Neural cell (in vitro differentiated cells): ENCODE data around the gene SH3BGR. TPM values are rescaled to one million over a fixed set of nuclear protein-coding genes. Genes with fewer than 3 reads are reported as not detected.

Experiments
- H2AFZ ChIP-seq: fragments of 200-600, 300-800 bp; sonication (generic), shearing (Covaris generic); 2 replicates; pipeline ENCODE4 v1.6.0; 2014; ENCODE audit warnings: low read depth, mild to moderate bottlenecking, antibody characterized with exemption, low read length, moderate library complexity
- H3F3A ChIP-seq: fragments of 200-600 bp; shearing (Covaris generic); 2 replicates; pipeline ENCODE4 v1.6.1; 2016; ENCODE audit warnings: mild to moderate bottlenecking, moderate library complexity, mixed read lengths, antibody characterized with exemption, low read length; ENCODE audit not compliant: insufficient read depth, poor library complexity, severe bottlenecking
- H3K27ac ChIP-seq: fragments of 200-600, 300-800 bp; sonication (generic), shearing (Covaris generic); 2 replicates; pipeline ENCODE4 v1.5.1; 2014; ENCODE audit warnings: mild to moderate bottlenecking, low read length, moderate library complexity
- H3K27me3 ChIP-seq: fragments of 300-800, 200-600 bp; sonication (generic), shearing (Covaris generic); 2 replicates; pipeline ENCODE4 v1.6.0; 2014; ENCODE audit warnings: mild to moderate bottlenecking, low read depth, low read length, moderate library complexity; ENCODE audit not compliant: insufficient read depth
- H3K36me3 ChIP-seq: fragments of 300-800, 200-600 bp; sonication (generic), shearing (Covaris generic); 2 replicates; pipeline ENCODE4 v1.5.1; 2014; ENCODE audit warnings: mild to moderate bottlenecking, antibody characterized with exemption, low read length, moderate library complexity; ENCODE audit not compliant: insufficient read depth
- H3K4me2 ChIP-seq: fragments of 300-800, 200-600 bp; sonication (generic), shearing (Covaris generic); 2 replicates; pipeline ENCODE4 v1.6.0; 2014; ENCODE audit warnings: mild to moderate bottlenecking, low read length
- H3K4me3 ChIP-seq: fragments of 300-800, 200-600 bp; sonication (generic), shearing (Covaris generic); 2 replicates; pipeline ENCODE4 v1.5.1; 2014; ENCODE audit warnings: mild to moderate bottlenecking, low read length, moderate library complexity
- H3K79me2 ChIP-seq: fragments of 200-600 bp; shearing (Covaris generic); replicated peaks from 2 replicates; pipeline ENCODE4 v1.6.0; 2014; ENCODE audit warnings: mild to moderate bottlenecking, low read length, moderate library complexity; ENCODE audit not compliant: insufficient read depth
- H3K9ac ChIP-seq: fragments of 300-800, 200-600 bp; sonication (generic), shearing (Covaris generic); 2 replicates; pipeline ENCODE4 v1.6.1; 2016; ENCODE audit warnings: mild to moderate bottlenecking, low read length, mixed read lengths
- H3K9me2 ChIP-seq: fragments of 200-600 bp; shearing (Covaris generic); 2 replicates; pipeline ENCODE4 v1.6.1; 2016; ENCODE audit warnings: mild to moderate bottlenecking, low read length, mixed read lengths; ENCODE audit not compliant: insufficient read depth
- H3K9me3 ChIP-seq: fragments of 200-600, 300-800 bp; sonication (generic), shearing (Covaris generic); 2 replicates; pipeline ENCODE4 v1.6.1; 2016; ENCODE audit warnings: mild to moderate bottlenecking, mixed run types, low read length, moderate library complexity, mixed read lengths
- H4K20me1 ChIP-seq: fragments of 200-600 bp; shearing (Covaris generic); 2 replicates; pipeline ENCODE4 v1.6.1; 2016; ENCODE audit warnings: mild to moderate bottlenecking, mixed run types; ENCODE audit not compliant: insufficient read depth
- CTCF ChIP-seq: fragments of 450-650 bp; IDR thresholded peaks from 2 replicates; pipeline ENCODE4 v1.5.1; 2014; ENCODE audit warnings: antibody characterized with exemption, mild to moderate bottlenecking, moderate library complexity; ENCODE audit not compliant: poor library complexity, severe bottlenecking
- EP300 ChIP-seq: fragments of 450-650 bp; conservative IDR thresholded peaks from 2 replicates; pipeline ENCODE4 v1.6.1; 2014; ENCODE audit warnings: antibody characterized with exemption, mild to moderate bottlenecking, moderate library complexity; ENCODE audit not compliant: poor library complexity, severe bottlenecking
- EZH2 ChIP-seq: fragments of 200-600, 300-800 bp; shearing (Covaris generic), sonication (generic); IDR thresholded peaks from 2 replicates; pipeline ENCODE4 v1.6.1; 2014; ENCODE audit warnings: antibody characterized with exemption, low read length, borderline replicate concordance, mild to moderate bottlenecking; ENCODE audit not compliant: insufficient read depth, poor library complexity, severe bottlenecking
- MXI1 ChIP-seq: fragments of 450-650 bp; conservative IDR thresholded peaks from 2 replicates; pipeline ENCODE4 v1.6.1; 2014; ENCODE audit warnings: antibody characterized with exemption, mild to moderate bottlenecking; ENCODE audit not compliant: poor library complexity, severe bottlenecking
- POLR2AphosphoS5 ChIP-seq: IDR thresholded peaks from 2 replicates; pipeline ENCODE4 v1.6.1; 2012
- RAD21 ChIP-seq: fragments of 450-650 bp; conservative IDR thresholded peaks from 2 replicates; pipeline ENCODE4 v1.6.1; 2014; ENCODE audit warnings: antibody characterized with exemption, mild to moderate bottlenecking, moderate library complexity
- SMC3 ChIP-seq: fragments of 450-650 bp; conservative IDR thresholded peaks from 2 replicates; pipeline ENCODE4 v1.6.1; 2014; ENCODE audit warnings: antibody characterized with exemption, mild to moderate bottlenecking, moderate library complexity; ENCODE audit not compliant: poor library complexity
- TAF1 ChIP-seq: IDR thresholded peaks from 2 replicates; pipeline ENCODE4 v1.6.1; 2012; ENCODE audit warnings: low read depth
- polyA plus RNA-seq: library from polyadenylated mRNA; depleted of rRNA; stranded (reverse); fragments of >200 nt; gene quantifications from 2 replicates; pipeline ENCODE4 v1.2.3, GENCODE V29; 2014
- TF ChIP-seq, protein P1 (sequence below): IDR thresholded peaks from 2 replicates; pipeline ENCODE4 v1.6.1; 2012; ENCODE audit warnings: borderline replicate concordance

The SH3BGR gene
- polyA plus RNA-seq, 1 donor from 2014 or later: 13.8 TPM

DNA sequence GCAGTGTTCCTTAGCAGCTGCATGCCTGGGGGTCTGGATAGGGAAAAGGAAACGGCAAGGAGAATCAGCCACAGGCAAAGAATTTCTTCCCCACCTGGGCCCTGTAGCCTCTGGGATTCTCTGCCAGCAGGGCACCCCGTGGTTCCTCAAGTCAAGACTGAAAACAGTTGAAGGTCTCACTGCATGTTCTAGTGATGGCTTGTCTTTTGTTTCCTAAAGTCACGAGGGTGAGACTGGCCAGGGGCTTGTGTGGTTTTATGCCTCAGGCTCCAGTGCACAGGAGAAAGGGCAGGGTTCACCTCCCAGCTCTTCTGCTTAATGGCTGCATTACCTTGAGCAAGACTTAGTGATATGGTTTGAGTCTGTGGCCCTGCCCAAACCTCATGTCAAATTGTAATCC lies 107.7 kb downstream of the SH3BGR start:
- no peak overlapping the region for H2AFZ ChIP-seq
- H3K4me2 ChIP-seq: no peak overlapping the region
- H3K9me2 ChIP-seq: no peaks in the 10 kb centered on the region
- H3K9me3 ChIP-seq: no peaks in the 10 kb centered on the region
- no peaks in the 10 kb centered on the region for H3F3A ChIP-seq
- H3K9ac ChIP-seq: no peak overlapping the region
- no peaks in the 10 kb centered on the region for H3K79me2 ChIP-seq
- no peak overlapping the region for H3K27ac ChIP-seq
- TF ChIP-seq EZH2: no peak
- no peak overlapping the region for H3K4me3 ChIP-seq
- no peaks in the 10 kb centered on the region for H3K36me3 ChIP-seq
- no peaks in the 10 kb centered on the region for H3K27me3 ChIP-seq
- H4K20me1 ChIP-seq: no peaks in the 10 kb centered on the region

GRCh38 chr21:39561140-39561539 lies 109.4 kb downstream of the SH3BGR start:
- H3K9me3 ChIP-seq: no peaks in the 10 kb centered on the region
- H3K4me3 ChIP-seq: no peak overlapping the region

More at GRCh38 chr21:39561140-39561539, 109.4 kb downstream of the SH3BGR start:
- Histone ChIP-seq H3K4me2 (no peak overlapping the region), H4K20me1 (no peaks in the 10 kb centered on the region), H3K9me2 (no peaks in the 10 kb centered on the region), H3K27ac (no peak overlapping the region), H3K36me3 (no peaks in the 10 kb centered on the region), H3K27me3 (no peaks in the 10 kb centered on the region), H3K79me2 (no peaks in the 10 kb centered on the region), H2AFZ (no peak overlapping the region), H3K9ac (no peak overlapping the region), H3F3A (no peaks in the 10 kb centered on the region)
- TF ChIP-seq, protein P1, sequence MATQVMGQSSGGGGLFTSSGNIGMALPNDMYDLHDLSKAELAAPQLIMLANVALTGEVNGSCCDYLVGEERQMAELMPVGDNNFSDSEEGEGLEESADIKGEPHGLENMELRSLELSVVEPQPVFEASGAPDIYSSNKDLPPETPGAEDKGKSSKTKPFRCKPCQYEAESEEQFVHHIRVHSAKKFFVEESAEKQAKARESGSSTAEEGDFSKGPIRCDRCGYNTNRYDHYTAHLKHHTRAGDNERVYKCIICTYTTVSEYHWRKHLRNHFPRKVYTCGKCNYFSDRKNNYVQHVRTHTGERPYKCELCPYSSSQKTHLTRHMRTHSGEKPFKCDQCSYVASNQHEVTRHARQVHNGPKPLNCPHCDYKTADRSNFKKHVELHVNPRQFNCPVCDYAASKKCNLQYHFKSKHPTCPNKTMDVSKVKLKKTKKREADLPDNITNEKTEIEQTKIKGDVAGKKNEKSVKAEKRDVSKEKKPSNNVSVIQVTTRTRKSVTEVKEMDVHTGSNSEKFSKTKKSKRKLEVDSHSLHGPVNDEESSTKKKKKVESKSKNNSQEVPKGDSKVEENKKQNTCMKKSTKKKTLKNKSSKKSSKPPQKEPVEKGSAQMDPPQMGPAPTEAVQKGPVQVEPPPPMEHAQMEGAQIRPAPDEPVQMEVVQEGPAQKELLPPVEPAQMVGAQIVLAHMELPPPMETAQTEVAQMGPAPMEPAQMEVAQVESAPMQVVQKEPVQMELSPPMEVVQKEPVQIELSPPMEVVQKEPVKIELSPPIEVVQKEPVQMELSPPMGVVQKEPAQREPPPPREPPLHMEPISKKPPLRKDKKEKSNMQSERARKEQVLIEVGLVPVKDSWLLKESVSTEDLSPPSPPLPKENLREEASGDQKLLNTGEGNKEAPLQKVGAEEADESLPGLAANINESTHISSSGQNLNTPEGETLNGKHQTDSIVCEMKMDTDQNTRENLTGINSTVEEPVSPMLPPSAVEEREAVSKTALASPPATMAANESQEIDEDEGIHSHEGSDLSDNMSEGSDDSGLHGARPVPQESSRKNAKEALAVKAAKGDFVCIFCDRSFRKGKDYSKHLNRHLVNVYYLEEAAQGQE: no peak
- TF ChIP-seq POLR2AphosphoS5 (no peak), MXI1 (no peak), TAF1 (no peak), EZH2 (no peak), RAD21 (no peak), SMC3 (no peak), EP300 (no peak), CTCF (no peak)
